ENCODE results near the gene TMCC3.

TMCC3 gene

DNA sequence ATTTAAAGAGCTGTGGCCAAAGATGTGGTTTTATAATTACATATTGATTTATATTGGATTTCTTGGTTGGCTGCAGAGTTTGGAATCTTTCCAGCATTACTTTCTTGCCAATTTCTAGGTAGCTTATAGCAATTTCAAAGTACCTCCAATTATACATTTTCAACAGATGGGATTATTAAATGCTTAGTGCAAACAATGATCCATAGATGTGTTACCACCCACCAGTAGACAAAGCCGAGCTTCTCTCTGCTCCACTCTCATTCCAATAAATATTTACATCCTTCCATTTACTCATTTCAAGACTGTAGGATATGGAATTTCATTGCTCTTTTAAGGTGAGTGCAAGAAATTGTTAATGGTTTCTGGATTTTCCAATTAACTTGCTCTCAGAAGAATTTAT lies 21.6 kb upstream of the TMCC3 start:
- no peak for FAIRE-seq

DNA sequence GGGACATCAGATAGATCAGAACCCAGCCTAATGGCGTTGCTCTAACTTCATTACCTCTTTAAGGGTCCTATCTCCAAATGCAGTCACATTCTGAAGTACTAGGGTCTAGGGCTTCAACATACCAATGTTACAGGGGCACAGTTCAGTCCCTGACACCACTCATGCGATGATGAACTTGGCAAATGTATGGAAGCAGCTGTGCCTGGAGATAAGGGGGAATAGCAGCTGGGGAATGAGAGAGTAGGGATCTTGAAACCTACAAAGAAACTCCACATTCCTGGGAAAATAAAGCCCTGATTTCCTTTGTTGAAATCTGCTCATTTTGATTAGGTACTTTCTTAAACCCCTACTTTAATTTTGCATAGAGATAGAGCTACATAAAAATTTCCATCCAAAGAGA lies 20.5 kb upstream of the TMCC3 start:
- FAIRE-seq = no peak

DNA sequence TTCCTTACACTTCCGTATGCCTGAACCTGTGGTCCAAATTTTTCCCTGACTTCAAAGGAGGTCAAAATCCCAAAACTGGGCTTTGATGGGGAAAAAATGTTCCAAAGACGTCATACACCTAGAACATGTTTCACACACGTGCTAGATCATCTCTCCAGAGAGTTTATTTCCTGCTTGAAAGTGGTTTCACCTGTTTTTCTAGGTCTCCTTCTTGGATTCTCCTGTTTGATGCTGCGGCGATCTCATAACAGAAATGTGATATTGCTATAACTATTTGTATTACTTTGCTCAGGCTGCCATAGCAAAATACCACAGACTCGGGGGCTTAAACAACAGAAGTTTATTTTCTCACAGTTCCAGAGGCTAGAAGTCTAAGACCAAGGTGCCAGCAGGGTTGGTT lies 19.7 kb upstream of the TMCC3 start:
- FAIRE-seq = no peak

DNA sequence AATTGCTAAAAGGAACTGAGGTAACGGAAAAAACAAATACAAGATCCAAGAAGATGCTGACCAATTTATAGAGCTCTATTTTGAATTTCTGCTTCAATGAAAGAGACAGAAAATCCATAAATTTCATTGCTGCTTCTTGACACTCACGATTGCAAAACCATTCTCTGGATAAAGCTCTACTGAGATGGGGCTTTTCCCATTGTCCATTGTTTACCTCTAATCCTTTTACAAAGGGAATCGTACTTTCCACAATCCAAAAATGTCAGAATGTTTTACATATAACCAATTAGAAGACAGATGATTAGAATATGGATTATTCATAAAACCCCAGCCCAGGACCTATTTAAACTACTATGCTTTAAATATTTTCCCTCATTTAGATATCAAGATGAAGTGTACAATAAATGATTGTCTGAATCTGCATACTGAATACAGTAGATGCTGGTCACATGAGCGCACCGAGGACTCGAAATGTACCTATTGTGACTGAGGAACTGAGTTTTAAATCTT lies 16.7 kb upstream of the TMCC3 start:
- FAIRE-seq = no peak

DNA sequence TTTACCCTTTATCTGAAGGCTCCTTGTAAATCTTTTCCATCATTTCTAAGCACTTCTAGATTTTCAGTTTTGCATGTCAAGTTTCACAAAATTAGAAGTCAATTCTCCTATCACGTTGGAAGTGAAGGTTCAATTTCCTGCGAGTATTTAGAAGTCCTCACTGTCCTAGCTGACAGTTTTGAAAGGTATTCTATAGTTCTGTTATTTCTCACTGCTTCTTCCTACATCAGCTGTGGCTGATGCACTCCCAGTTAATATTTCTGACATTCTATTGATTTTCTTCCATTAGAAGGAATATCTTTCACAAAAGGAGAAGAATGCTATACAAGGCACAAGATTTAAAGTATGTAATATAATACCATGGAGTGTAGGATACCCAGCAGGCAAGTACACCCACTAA lies 15.8 kb upstream of the TMCC3 start:
- FAIRE-seq = no peak

GRCh38 chr12:94663702-94664101 lies 13.3 kb upstream of the TMCC3 start:
- no peak for FAIRE-seq

DNA sequence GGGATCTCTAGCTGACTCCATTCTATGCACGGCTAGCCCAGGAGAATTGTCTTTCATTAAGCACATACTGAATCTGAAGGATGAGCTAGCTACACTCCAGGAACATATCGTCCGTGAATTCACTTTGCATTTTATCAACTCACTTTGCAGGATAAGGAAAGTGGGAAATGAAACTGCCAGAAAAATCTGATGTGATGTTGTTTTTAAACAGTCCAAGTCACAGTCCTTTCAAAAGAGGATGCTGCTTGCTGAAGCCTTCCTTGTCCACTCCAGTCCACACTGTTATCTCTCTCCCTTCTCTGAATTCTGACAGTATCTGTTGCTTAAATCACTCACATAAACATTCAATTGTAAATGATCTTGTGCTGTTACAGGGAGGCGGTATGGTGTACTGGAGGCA lies 12.7 kb upstream of the TMCC3 start:
- FAIRE-seq = no peak

DNA sequence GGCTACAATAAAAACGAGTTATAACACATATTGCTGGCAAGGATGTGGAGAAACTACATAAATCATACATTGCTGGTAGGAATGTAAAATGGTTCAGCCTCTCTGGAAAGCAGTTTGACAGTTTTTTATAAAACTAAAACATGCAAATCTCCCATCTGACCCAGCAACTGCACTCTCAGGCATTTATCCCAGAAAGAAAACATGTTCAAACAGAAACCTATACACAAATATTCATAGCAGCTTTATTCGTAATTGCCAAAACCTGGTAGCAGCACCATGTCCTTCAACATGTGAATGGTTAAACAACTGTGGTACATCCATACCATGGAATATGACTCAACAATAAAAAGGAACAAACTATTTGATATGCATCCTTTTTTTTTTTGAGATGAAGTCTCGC lies 10.1 kb upstream of the TMCC3 start:
- FAIRE-seq = no peak

DNA sequence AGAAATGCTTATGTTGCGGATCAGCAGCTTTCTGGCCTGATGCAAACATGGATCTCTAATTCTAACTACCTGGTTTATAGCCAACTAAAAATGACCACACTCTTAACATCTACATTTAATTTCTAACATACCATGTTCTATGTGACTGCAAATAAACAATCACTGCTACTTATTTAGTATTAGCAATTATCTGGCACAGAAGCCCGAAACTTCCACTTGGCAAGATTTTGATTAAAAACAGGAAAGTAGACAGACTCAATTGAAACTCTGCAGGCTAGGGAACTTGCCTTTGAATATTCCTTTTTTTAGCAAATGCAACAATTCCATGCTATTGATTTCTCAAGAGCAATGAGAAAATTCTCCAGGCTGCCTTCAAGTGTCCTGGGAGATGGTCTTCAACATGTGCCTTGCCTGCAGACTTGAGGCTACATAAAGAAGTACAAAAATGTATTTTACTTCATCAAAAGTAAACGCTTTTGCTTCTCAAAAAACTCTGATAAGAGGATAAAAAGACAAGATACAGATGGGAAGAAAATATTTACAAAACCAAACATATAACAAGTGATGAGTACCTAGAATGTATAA lies 9.1 kb upstream of the TMCC3 start:
- FAIRE-seq = no peak

GRCh38 chr12:94658931-94659330 lies 8.6 kb upstream of the TMCC3 start:
- no peak for FAIRE-seq

DNA sequence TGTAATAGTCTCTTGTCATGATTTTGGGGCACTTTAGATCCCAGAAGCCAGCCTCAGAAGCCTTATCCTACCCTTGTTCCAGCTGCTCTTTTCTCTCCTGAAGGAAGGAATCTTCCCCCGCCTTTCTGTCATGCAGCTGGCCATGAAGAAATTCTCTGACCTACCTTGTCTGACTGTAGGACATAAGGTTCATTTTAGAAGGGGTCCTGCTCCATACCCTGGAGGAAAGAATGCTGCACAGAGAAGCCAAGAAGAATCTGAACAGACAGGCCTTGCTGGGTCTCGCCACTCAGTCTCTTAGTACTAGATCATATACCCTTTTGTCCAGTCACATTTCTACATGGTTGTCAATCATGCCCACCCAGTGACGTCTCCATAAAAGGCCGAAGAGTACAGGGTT lies 6.2 kb upstream of the TMCC3 start:
- FAIRE-seq = no peak

GRCh38 chr12:94649349-94650142 lies 811 bp downstream of the TMCC3 start:
- no peak for FAIRE-seq

GRCh38 chr12:94648578-94648977 lies 1.8 kb downstream of the TMCC3 start:
- no peak for FAIRE-seq

DNA sequence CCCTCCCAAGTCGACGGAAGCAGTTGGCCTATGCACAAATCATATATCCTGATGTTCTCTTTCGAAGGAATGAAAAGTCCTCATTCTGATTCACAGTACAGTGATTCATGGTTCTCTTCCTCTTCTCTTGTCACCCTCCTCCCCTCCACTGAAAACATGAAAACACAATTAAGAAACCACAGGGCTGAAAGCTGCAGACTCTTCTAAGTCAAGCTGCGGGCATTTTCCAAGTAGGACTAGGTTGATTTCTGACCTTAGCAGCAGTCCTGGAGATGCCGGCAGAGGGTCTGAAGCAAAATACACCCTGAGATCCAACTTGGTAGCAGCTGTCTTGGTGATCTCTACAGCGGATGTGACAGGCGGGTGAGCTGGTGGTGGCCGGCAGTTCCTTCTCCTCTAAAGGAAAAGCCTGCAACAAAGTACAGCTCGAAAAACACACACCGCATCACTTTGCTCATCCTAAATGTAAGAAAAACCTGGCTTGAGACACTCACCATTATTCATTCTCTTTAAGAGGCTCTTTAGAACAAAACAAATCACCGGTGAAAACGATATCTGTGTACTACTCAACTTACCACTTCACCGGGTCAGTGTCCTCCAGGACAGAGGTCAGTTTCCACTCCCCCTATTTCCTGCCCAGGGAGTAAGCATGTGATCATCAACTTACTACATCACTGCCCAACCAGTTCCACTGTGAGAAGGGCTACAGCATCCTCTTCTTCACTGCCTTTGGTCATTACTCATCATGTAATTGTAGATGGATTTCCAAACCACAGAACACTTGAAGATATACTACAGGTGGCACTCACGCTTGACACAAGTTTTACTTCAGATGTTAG lies 6.0 kb downstream of the TMCC3 start:
- FAIRE-seq = no peak

GRCh38 chr12:94643606-94644005 lies 6.8 kb downstream of the TMCC3 start:
- FAIRE-seq = no peak

DNA sequence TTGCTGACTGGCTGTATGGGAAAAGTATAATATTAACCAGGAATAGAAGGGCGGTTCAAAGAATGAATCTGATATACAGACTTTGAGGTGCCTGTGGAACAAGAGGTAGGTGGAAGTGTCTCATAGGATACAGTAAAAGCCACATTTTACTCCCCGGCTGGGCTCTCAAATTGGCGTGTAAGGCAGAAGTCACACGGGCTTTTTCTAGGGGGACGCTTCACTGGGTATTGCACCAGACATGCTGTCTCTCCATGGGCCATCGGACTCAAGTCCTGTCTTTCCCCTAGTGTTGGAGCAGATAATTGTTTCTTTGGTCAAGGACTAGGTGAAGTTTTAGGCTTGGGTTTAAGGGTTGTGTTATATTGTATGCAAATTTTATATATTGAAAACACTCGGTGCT lies 9.1 kb downstream of the TMCC3 start:
- no peak for FAIRE-seq

GRCh38 chr12:94640134-94640928 lies 10.0 kb downstream of the TMCC3 start:
- FAIRE-seq = no peak

DNA sequence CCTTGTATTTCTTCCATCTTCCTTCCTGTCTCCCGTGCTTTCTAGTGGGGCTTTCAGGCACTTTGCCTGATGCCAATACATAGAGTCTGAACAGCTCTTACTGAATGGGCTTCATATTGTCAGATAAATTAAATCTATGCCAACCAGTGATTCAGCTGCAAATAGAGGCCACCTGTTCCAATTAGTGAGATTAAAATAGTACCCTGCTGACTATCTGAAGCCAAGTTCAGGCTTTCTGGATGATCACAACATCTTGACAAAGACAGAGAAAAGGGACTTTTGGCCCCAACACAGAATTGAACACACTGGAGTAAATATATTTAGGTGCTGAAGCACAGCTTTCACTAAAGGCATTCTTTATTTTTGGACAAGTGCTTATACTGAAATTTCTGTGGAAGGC lies 11.8 kb downstream of the TMCC3 start:
- FAIRE-seq = no peak

GRCh38 chr12:94637390-94638113 lies 12.8 kb downstream of the TMCC3 start:
- FAIRE-seq = no peak

DNA sequence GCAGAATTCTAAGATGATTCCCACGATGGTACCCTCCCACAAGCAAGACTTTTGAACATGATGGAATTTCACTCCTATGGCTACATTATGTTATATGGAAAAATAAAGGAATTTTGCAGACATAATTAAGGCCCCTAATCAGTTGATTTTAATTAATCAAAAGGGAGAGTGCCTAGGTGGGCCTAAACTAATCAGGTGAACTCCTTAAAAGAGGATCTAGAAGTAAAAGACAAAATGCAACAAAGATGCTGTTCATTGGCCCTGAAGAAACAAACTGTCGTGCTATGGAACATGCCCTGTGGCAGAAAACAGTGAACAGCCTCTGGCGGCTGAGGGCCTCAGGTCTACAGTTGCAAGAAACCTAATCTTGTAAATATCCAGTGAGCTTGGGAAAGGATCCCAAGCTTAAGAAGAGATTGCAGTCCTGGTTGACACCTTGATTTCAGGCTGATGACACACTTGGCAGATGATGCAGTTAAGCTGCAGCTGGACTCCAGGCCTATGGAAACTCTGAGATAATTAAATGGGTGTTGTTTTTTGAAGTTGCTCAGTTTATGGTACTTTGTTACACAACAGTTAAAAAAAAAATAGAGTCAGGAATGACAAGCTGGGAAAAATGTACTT lies 13.8 kb downstream of the TMCC3 start:
- FAIRE-seq = no peak

DNA sequence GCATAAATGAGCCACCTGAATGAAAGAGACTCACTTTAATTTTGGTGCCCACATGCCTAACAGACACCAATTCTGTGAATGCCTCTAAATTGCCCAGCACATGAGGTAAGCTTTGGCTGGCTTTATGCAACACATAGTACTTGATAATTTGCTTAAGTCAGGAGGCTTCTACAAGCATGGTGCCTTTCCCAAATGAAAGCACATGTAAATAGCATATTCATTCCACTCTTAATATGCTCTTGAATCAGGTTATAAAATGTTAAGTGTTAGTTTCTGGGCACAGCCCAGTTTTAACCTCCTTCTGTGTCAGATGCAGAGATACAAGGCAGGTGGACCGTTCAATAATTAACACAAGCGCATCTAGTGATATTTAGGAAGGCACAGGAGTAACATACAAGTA lies 15.6 kb downstream of the TMCC3 start:
- FAIRE-seq = no peak

GRCh38 chr12:94633401-94633800 lies 17.0 kb downstream of the TMCC3 start:
- no peak for FAIRE-seq
